ACHN (cell line): ENCODE results near the gene PRKCH.
"Not testable (repeated sequence)": the region's sequence is repeated elsewhere in the genome, so short reads cannot be mapped to it uniquely, and the experiment has no call there.

Experiments
- DNase-seq: peaks from one replicate; pipeline ENCODE4 v3.0.0-alpha.2; 2015
- in situ Hi-C: cut with HindIII; loops from 2 replicates; pipeline ENCODE4 v1.10.0; 2017; ENCODE audit warnings: low sequenced_read_pairs, low pct_ligation_motif_present, low pct_unique_long_range_greater_than_20kb

Gene PRKCH

GRCh38 chr14:61300209-61300608, 21.2 kb upstream of the PRKCH start:
- no peak for DNase-seq
- in situ Hi-C loops, result no loop called here

GRCh38 chr14:61300754-61301153, 20.6 kb upstream of the PRKCH start:
- no peak for DNase-seq
- in situ Hi-C loops, result no loop called here

- in situ Hi-C loops, result no loop called here
- DNase-seq, result no peak
Observed at GRCh38 chr14:61304688-61305087, 16.7 kb upstream of the PRKCH start.

- DNase-seq, result no peak
- in situ Hi-C loops, result no loop called here
Observed at GRCh38 chr14:61308198-61308597, 13.2 kb upstream of the PRKCH start.

GRCh38 chr14:61308701-61309100, 12.7 kb upstream of the PRKCH start:
- DNase-seq, in situ Hi-C loops: not testable (repeated sequence)

- in situ Hi-C loops, result no loop called here
- no peak for DNase-seq
Observed at GRCh38 chr14:61315313-61315712, 6.1 kb upstream of the PRKCH start.

GRCh38 chr14:61319086-61319485, 2.3 kb upstream of the PRKCH start:
- in situ Hi-C loops, result no loop called here
- no peak for DNase-seq

- in situ Hi-C loops, result no loop called here
- no peak for DNase-seq
Observed at GRCh38 chr14:61319706-61320105, 1.7 kb upstream of the PRKCH start.

- DNase-seq, in situ Hi-C loops: not testable (repeated sequence)
Observed at GRCh38 chr14:61320170-61320569, 1.2 kb upstream of the PRKCH start.

GRCh38 chr14:61320806-61321384, 484 bp upstream of the PRKCH start:
- no peak for DNase-seq
- in situ Hi-C loops, result no loop called here

GRCh38 chr14:61322011-61322798, 826 bp downstream of the PRKCH start:
- no peak for DNase-seq

GRCh38 chr14:61322799-61323290, 1.5 kb downstream of the PRKCH start:
- in situ Hi-C loops, result no loop called here
- DNase-seq, result no peak

More at GRCh38 chr14:61322011-61322798, 826 bp downstream of the PRKCH start:
- in situ Hi-C loops, result no loop called here

GRCh38 chr14:61323970-61324369, 2.6 kb downstream of the PRKCH start:
- in situ Hi-C loops, result no loop called here
- no peak for DNase-seq

- in situ Hi-C loops, result no loop called here
Observed at GRCh38 chr14:61325166-61325565, 3.8 kb downstream of the PRKCH start.

GRCh38 chr14:61326146-61326545, 4.8 kb downstream of the PRKCH start:
- in situ Hi-C loops, result no loop called here
- no peak for DNase-seq

More at GRCh38 chr14:61325166-61325565, 3.8 kb downstream of the PRKCH start:
- no peak for DNase-seq

GRCh38 chr14:61326847-61327246, 5.5 kb downstream of the PRKCH start:
- DNase-seq, result no peak
- in situ Hi-C loops, result no loop called here

GRCh38 chr14:61328626-61329262, 7.4 kb downstream of the PRKCH start:
- no peak for DNase-seq
- in situ Hi-C loops, result no loop called here

GRCh38 chr14:61329478-61330051, 8.2 kb downstream of the PRKCH start:
- in situ Hi-C loops, result no loop called here
- DNase-seq, result no peak

GRCh38 chr14:61330511-61330910, 9.1 kb downstream of the PRKCH start:
- in situ Hi-C loops, result no loop called here
- DNase-seq, result no peak
